CD4-positive, alpha-beta T cell treated with Interleukin-4 for 4 hours (primary cell): ENCODE data around the gene HES6.
"Not testable (repeated sequence)": the region's sequence is repeated elsewhere in the genome, so short reads cannot be mapped to it uniquely, and the experiment has no call there.

Experiments used
- DNase-seq: peaks from one replicate; pipeline ENCODE4 v3.0.0-alpha.2; 2020

Gene HES6

DNA sequence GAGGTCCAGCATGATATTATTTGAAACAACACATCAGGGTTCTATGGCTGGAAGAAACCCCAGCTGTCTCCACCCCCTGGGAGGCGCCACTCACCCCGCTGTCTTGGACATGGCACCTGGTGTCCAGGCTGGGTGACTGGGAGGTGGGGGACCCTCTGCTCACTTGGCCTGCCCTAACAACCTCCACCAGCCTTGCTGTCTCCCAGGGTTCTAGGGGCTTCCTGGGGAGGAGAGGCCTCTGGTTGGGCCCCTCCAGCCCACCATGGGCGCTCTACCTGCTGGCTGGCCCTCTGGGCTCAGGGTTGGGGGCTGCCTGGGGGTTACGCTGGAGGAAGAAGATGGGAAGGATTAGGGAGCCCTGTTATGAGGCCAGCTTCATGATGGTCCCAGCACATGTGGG, 32.3 kb upstream of the HES6 start:
- DNase-seq: no peak

DNA sequence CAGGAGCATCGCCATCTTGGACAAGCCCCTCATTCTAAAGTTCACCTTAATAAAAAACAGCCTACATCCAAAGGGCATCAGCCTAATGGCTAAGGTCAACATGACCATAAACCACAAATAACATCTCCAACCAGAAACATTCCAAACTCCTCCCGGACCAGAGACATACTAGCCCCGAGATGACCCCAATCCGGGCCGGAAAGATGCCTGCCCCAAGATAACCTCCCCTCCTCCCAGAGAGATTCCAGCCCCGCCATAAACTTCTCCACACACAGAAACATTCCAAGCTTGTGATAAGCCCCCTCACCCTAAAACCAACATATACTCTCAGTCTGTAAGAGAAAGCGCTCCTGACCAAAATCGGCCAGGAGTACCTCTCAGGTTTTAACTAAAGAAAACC, 31.8 kb upstream of the HES6 start:
- not testable (repeated sequence) for DNase-seq

DNA sequence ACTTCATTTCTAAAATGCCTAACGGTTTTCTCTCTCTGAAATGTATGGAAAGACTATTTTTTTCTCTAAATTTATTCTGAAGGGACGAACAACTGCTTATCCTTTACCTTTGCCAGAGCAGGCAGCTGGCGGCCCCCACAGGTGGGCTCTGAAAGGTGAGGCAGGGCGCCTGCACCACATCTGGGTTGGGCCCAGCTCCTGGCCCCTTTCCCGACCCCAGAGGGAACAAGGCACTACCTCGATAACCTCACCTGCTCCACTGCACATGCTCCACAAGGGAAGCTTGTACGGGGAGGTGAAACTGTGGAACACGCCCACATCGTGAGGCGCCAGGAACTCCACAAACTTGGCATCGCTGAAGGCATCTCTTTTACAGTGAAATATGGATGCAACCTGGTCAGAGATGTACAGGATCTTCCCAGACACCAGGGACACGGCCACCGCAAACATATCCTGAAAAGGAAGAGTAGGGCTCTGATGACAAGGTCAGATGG, 31.3 kb upstream of the HES6 start:
- no peak for DNase-seq

DNA sequence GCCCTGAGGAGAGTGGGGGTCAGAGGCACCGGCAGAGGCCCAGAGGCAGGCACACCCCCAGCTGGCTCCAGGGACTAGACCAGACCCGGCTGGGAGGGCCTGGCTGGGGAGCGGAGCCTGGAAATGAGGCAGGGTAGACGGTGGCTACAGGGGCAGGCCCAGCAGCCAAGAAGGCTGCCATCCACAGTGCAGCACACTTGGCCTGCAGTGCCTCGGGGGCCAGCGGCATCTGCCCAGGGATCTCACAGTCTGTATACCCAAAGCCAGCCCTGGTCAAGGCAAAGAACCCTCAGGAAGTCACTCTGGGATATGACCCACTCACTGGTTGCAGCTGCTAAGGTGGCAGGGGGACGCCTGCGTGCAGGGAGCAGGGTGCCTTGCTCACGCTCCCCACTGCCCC, 30.8 kb upstream of the HES6 start:
- no peak for DNase-seq

DNA sequence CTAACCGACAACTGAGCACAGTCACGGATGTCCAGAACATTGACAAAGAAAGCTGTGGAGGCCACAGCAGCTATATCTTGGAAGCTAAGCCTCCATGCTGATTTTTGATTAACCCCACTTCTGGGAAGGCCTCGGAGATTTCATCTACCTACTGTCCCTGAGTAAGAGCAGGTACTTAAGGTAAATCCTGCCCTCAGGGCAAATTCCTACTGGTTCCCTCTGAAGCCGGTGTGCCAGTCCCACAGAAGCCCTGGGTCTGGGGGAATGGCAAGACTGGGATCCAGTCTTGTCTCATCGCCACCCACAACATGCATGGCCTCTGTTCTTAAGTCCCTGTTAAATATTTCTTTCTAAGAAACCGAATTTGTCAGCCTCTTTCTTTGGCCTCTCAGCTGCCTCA, 29.9 kb upstream of the HES6 start:
- DNase-seq: no peak

DNA sequence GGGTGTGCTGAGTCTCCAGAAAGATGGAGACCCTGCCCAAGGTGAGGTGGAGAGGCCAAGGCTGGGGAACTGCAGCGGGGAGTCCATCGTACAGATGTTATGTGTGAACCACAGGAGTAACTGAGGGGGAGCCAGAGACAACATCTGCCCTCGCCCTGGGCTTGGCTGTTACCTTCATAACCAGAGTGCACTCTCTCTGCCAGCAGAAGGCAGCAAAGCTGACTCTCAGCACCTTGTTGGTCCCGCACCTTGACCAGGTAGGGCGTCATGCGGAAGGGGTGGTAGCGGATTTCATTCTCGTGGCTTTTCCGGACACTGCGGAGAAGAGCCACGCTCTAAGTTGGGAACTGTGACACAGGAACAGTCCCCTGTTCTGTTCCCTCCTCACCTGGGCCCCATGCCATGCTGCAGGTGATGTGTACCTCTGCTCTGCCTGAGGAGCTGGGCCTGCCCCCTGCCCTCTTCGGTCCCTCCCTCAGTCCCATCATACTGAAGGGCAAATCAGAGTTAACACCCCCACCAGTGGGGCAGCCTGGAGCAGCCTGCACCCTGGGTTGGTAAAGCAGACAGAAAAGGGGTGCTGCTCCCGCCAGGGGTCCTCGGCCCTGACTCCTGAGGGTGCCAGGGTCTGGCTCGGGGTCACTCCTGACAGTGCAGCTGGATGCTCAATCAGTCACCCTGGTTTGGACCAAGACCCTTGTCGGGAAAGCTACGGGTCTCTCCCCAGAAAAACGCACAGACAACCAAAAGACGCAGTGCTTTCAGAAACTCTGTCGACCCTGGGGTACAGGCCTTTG, 28.2 kb upstream of the HES6 start:
- DNase-seq: no peak

DNA sequence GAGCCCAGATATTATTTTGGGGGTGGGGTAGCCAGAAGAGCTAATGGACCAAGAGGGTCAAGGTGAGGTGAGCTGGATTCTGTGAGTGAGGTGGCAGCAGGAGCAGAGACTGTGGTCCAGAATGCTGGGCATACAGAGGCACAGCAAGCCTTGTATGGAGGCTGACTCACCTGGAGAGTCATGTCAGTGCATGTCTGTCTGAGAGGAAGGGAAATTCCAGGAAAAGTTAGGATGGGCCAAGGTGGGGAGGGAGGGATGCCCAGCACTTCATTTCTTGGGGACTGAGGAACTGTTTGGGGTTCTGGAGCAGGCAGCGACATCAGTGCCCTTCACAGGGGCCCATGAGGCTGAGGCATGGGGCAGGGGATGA, 27.5 kb upstream of the HES6 start:
- no peak for DNase-seq

DNA sequence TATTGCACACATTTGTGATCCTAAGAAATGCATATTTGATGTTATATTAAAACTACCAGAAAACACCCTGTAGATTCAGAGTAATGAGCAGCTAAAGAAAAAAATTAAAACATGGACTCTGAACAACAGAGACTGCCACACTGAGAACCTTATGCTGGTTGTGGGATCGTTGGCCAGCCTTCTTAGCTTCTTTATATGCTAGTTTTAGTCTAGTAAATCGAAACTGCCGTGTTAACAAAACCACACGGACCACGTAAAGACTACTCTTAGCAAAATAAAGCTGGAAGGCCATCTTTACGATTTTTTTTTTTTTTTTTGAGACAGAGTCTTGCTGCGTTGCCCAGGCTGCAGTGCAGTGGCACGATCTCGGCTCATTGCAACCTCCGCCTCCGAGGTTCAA, 25.8 kb upstream of the HES6 start:
- no peak for DNase-seq

DNA sequence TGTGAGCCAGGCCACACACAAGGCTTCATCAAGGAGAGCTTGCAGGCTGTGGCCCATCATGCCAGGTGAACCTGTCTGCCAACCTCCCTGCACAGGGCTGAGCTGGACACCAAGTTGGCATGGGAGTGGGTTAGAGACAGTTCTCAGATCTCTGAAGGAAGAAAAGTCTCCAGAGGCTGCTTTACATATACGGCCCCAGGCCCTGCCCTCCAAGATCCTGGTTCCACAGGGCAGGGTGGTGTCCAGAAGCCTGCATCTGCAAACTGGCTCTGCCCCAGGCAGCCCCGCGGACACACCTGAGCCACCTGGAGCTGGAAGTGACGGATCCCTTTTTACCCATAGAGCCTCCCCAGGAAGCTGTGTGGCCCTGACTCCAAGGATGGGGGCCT, 24.2 kb upstream of the HES6 start:
- no peak for DNase-seq

DNA sequence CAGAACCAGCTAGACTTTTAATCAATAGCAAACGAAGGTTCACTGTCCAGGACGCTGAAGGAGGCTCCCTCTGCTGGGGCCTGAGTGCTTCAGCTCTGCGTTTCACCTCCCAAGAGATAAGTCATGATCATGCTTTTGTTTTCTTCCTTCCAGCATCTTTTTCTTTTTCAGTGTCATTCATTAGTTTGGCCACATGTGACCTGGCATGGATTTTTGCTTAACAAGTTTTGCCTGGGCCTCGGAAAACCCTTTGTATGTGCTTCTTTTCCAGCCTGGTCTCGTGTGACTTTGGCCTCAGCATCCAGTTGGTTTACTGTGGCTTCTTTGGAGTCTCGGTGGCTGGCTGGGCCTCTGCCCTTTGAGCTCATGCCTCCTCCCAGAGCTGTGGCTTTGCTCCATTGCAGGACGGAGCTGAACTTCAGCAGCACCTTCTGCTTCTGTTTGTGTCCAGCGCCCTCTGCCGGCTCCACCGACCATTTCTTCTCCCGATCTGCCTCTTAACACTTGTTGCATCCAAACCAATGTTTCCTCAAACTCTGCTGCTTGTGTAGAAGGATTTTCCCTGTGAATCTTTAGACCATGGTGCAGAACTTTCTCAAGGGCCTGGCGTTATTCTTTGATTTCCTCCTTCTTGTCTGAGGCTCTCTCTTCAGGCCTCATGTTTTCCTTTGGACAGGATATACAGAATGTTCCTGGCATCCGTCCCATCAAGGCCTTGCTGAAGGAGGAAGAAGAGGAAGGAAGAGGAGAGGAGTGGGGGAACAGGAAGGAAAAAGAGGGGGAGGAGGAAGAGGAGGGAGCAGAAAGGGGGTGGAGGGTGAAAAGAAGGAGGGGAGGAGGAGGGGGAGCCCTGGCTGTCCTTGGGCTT, 23.6 kb upstream of the HES6 start:
- DNase-seq: peak; percentile 67

DNA sequence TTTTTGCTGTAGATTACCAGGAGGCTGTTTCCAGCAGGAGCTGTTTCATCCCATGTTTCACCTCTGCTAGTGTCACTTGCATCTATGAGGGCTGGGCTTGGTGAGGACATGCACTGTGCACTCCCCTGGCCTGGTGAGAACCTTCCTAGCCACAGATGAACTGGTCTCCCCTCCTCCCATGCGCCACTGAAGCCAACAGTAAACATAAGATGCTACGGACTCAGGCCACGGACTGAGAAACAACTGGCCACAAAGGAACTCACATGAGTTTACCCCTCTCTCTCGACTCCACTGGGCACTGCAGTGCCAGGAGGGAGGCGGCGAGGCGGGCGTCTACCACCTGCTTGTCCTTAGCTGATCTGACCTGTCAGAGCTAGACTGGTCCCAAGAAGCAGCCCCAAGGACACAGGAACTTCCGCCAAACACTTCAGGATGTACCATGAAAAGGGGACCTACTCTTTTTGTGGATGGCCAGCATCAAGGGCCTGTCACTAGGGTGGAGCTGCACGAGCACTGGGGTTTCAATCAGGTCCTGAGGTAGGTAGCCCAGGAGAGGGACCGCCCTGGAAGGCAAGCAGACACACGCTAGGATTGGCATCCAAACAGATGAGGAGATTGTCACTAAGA, 22.8 kb upstream of the HES6 start:
- no peak for DNase-seq

DNA sequence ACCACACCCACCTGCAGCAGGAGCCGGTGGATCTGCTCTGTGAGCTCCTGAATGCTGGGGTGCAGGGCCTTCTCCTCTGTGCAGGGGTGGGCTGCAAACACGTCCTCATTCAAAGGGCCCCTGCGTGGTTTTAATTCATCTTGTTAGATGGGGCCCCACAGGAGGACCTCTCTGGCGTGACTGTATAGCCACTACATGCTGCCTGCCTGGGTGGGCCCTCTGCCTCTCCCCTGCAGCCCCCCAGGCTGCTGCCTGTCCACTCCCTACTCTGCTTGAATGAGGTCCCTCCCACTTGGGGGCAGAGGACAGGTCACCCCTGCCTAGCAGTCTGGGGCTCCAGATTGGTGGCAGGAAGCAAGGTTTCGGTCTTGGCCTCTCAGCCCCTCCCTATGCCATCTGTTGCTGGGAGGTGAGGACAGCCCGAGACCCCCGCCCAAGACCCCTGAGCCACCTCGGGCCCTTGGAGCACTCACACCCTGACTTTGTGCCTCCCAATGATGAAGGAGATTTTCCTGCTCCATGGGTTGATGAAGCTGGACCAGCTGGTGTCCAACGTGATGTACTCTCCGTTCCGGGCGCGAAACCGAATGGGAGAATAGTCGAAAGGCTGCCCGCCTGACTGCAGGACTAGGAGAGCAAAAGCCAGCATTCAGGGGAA, 22.0 kb upstream of the HES6 start:
- DNase-seq: no peak

DNA sequence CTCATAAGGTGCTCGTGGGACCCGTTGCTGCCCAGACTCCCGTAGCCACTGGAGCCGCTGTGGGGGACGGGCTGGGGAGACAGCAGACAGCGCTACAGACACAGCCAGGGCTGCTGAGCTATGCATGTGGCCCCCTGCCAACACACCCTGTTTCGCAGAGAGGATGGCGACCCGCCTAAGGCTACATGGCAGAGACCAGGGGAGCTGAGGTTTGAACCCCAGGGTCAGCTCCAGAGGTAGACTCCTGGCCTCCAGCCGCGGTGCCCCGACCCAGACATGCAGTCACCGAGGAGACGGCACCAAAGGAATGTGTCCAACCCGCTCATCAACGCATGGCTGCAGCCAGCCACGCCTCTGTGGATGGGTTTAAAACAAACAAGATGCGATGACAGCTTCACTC, 21.0 kb upstream of the HES6 start:
- DNase-seq: no peak

DNA sequence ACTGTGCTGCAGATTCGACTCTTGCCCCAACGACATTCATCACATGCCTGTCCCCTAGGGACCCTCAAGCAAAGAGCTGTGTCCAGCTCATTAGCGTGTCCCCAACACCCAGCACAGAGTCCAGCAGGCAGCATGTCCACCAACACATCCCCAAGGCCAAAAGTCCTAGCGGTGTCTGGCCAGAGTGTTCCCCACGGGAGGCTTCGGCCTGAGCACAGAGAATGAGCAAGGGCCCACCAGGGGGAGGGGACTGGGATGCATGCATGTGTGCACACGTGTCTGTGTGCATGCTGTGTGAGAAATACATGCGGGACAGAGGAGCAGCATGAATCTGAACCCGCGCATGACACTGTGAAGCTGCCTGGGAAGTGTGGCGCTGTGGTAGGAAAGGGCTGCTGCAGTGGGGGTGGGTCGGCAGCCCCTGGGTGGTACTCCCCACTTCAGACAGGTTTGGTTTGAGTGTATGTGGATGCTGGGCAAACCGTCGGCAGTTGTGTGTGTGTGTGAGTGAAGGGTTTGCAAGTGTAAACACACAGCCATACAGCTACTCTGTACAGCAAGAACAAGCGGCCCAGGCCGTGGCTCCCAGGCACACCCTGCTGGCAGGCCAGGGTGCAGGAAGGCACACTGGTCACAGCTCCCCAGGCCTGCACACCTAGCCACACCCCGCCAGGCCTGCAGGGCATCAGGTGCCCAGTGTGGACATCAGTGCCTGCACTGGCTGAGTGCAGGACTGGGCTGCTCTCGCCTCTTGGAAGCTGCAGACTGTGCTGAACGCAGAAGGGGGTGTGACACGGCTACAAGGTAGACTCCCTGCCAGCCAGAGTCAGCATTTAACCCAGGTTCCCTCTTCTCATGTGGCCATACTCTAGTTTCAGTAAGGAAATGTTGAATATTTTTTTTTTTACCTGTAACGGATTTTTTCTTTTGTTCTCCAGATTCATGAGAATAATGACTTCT, 19.5 kb upstream of the HES6 start:
- DNase-seq: no peak

DNA sequence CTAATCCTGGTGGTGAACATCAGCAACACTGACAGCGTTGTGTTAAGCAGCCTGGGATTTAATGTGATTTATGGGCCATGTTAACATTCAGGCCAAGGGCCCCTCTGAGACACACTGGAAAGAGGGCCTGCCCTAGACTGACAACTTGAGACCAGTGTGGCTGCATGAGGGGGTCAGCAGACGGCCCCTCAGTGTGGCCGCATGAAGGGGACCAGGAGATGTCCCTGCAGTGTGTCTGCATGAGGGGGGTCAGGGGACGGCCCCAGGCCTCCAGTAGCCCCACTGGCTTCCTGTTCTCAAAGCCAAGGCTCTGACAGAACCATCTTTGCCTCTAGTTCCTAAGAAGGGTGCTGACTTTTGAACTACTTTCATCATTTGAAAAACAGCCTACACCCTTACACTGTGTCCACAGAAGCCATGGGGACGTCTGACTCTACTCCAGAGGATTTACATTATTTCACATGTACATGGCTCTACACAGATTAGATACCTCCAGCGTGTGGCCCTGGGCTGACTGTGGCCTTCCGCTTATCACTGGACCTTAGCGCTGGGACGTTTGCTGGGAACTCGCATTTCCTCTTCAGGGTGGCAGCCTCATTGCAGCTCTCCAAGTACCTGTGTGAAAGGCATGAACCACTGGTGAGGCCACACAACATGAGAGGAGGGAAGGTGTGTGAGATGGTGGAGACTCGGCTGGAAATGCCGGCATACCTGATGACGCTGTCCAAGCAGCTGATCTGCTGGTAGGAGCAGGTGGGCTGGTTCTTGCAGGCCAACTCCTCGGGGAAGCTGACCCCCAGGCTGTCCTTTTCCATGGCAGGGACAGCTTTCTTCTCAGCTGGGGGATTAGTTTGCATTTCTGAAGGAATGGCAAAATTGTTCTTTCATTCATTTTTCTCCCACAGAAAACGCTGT, 18.2 kb upstream of the HES6 start:
- DNase-seq: no peak

DNA sequence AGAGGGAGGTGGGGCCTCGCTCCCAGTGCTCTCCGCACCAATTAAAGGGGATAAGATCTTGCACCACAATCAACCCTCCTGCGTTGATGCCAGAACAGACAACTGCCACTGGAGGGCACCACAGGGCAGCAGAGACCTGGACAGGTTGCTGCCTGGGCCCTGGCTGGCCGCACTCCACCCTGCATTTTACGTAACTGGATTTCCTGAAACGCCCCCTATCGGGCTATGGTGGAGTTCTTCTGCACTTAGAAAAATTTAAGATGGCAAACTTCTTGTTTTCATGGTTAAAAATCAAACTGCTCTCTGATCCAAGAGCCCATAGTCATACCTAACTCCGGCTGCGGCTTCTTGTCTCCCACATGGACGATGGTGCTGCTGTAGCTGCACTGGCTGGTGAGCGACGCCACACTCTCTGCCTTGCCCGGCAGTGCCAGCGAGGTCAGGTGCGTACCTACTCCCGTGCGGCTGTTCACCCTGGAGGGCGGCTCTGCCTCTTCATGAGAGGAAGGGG, 16.8 kb upstream of the HES6 start:
- peak; percentile 76 for DNase-seq

DNA sequence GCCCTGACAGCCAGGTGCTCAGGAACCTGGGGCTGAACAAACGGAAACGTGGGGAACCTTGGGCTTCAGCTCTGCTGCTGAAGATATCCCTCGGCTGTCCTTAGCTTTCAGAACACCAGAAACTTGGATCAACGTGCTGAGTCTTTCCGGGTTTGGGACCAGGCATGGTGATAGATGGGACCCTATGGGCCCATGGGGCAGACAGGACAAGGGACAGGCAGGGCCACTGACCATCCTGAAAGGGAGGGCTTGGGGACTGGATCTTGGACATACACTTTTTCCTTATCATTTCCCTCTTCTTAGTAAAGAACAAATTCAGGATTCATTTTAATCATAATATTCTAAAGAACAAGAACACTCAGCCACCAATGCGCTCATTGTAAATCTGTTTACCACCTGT, 16.3 kb upstream of the HES6 start:
- DNase-seq: no peak

DNA sequence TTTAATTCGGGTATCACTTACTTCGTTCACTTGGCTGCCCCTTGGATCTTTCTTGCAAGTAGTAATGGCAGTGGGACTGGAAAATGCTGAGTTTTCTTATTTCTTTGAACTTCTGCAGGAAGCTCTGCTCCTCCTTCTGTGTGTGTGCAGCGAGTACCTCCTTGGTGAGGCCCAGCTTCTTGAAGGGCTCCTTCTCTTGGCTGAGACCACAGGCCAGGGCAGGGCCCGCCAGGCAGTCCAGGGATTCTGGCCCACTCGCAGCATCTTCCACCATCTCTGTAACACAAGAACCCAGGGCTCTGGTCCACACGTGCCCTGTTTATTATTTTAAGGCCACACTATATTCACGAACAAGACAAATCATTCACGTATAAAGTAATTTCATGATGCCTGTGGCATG, 15.8 kb upstream of the HES6 start:
- DNase-seq: no peak

DNA sequence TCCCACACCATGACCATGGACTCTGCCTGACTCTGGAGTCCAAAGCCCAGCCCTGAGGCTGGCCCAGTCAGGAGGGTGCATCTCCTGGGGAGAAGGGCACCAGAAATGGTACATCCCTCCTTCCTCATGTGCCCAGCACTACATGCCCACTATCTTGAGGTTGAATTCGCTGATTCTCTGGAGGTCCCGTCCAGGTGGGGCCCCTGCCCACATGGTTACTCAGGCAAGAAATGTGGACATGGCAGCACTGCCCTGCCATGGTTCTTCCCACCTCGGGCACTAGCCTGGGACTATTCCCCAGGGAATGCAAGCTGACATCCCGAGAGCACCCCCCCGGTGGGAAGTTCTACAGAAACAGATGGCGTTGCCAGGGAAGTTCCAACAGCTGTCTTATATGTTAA, 15.3 kb upstream of the HES6 start:
- DNase-seq: no peak

DNA sequence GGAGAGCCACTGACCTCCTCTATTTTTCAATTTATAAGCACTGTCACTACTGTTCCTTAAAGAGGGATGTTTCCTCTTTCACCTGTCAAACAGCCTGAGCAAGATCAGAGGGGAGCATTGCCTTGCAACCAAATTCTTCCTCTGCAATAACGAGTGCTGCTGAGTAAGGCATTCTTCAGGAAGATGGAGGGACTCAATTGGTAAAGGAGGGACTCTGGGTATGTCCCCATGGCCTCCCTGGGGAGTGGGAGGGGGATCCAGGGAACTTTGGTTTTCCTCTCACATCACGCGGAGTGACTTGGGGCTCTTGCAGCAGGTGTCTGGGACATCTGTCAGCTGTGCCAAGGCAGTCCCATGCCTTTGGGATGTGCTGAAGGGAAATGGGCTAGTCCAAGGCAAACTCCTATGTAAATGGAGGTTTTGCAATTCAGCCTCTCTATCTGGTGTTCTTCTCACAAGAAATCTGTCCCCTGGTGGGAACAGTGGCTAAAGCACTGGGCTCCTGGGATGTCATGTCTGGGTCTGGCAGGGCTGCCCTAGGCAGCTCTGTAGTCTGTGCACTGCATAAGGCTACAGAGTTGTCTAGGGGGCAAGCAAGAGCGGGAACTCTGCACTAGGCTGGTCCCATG, 14.4 kb upstream of the HES6 start:
- no peak for DNase-seq
